Colonic mucosa (tissue), 4 donors: ENCODE data around the gene AGBL1. TPM values are rescaled to one million over a fixed set of nuclear protein-coding genes. Genes with fewer than 3 reads are reported as not detected.

ENCODE experiments used
- DNase-seq: peaks from one replicate; pipeline ENCODE4 v3.0.0-alpha.2; 2020
- H3K27ac ChIP-seq: fragments of 200-600 bp; one replicate; pipeline ENCODE4 v1.8.0; 2021
- H3K27me3 ChIP-seq: fragments of 200-600 bp; one replicate; pipeline ENCODE4 v1.8.0; 2021
- H3K36me3 ChIP-seq: fragments of 200-600 bp; one replicate; pipeline ENCODE4 v1.8.0; 2021
- H3K4me1 ChIP-seq: fragments of 200-600 bp; one replicate; pipeline ENCODE4 v1.8.0; 2021; ENCODE audit warnings: mild to moderate bottlenecking
- H3K4me3 ChIP-seq: fragments of 200-600 bp; one replicate; pipeline ENCODE4 v1.8.0; 2021
- H3K9ac ChIP-seq, 2 donors: one replicate each; pipeline ENCODE4 v1.7.0; 2013; ENCODE audit warnings: control low read depth in 2 of 2, low read depth in 2 of 2, low read length in 2 of 2
- H3K9me3 ChIP-seq: fragments of 200-600 bp; one replicate; pipeline ENCODE4 v1.8.0; 2021
- intact Hi-C: fragments of 100-400 bp; cut with DNase I; formaldehyde crosslinking; loops from one replicate; pipeline ENCODE4 v1.14.1; 2022
- total RNA-seq, 2 donors: library from RNA; stranded (reverse); fragmentation: NEBNext Ultra II Directional in 1 of 2; extraction: Animal tissue kit (Norgen Biotek cat#: 25700) in 1 of 2; gene quantifications; one replicate each; pipeline ENCODE4 v1.2.1, GENCODE V29; 2021
- TF ChIP-seq, protein P1 (sequence below): fragments of 200-600 bp; IDR thresholded peaks from one replicate; pipeline ENCODE4 v1.8.0; 2022; ENCODE audit warnings: antibody characterized with exemption, mild to moderate bottlenecking
- donor health status: healthy.
- donor health status: DM: no; HTN: no; CAD: no.
- donor health status: DM: no; HTN: no; CAD: no.

Gene AGBL1
- total RNA-seq, 2 donors from 2014 or later = 0.10 to 0.24 TPM

DNA sequence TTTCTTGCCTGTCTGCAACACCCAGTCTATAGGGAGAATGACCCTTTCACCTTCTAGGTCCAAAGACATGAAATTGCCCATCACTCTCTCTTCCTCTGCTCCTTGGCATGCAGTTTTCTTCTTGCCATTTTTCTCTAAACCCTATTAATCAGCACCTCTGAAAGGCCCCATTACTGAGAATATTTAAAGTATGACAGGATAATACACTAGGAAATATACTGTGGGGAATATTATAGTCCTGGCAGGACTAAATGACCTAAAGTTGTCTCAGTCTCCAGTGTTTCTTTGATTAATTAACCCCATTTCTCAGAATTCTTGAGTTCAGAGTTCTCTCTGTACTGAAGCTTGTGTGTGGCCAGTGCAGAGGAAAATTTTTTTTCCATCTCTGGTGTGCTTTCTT lies 730.7 kb downstream of the AGBL1 start:
- DNase-seq = no peak
- no peaks in the 10 kb centered on the region for H3K27me3 ChIP-seq
- intact Hi-C loops = no loop called here
- no peak overlapping the region for H3K9ac ChIP-seq
- H3K9me3 ChIP-seq = no peaks in the 10 kb centered on the region
- H3K4me1 ChIP-seq = no peaks in the 10 kb centered on the region
- H3K36me3 ChIP-seq = no peaks in the 10 kb centered on the region
- TF ChIP-seq, protein P1, sequence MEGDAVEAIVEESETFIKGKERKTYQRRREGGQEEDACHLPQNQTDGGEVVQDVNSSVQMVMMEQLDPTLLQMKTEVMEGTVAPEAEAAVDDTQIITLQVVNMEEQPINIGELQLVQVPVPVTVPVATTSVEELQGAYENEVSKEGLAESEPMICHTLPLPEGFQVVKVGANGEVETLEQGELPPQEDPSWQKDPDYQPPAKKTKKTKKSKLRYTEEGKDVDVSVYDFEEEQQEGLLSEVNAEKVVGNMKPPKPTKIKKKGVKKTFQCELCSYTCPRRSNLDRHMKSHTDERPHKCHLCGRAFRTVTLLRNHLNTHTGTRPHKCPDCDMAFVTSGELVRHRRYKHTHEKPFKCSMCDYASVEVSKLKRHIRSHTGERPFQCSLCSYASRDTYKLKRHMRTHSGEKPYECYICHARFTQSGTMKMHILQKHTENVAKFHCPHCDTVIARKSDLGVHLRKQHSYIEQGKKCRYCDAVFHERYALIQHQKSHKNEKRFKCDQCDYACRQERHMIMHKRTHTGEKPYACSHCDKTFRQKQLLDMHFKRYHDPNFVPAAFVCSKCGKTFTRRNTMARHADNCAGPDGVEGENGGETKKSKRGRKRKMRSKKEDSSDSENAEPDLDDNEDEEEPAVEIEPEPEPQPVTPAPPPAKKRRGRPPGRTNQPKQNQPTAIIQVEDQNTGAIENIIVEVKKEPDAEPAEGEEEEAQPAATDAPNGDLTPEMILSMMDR = no peak
- H3K27ac ChIP-seq = no peak overlapping the region
- H3K4me3 ChIP-seq = no peak overlapping the region

DNA sequence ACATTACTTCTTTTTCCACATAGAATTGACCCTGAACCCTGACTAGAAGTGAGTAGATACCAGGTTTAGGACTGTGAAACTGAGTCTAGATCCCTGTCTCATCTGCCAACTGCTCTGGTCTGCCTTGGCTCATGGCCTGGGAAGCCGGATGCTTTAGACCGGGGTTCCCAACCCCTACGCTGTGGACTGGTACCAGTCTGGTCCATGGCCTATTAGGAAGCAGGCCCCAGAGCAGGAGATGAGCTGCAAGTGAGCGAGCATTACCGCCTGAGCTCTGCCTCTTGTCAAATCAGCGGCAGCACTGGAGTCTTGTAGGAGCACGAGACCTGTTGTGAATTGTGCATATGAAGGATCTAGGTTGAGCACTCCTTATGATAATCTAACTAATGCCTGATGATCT lies 734.2 kb downstream of the AGBL1 start:
- H3K4me3 ChIP-seq = no peak overlapping the region
- DNase-seq = no peak
- no peaks in the 10 kb centered on the region for H3K4me1 ChIP-seq
- no peaks in the 10 kb centered on the region for H3K36me3 ChIP-seq
- no peaks in the 10 kb centered on the region for H3K9me3 ChIP-seq
- intact Hi-C loops = no loop called here
- H3K27me3 ChIP-seq = no peaks in the 10 kb centered on the region
- no peak overlapping the region for H3K9ac ChIP-seq
- H3K27ac ChIP-seq = no peak overlapping the region
- TF ChIP-seq, protein P1 = no peak

DNA sequence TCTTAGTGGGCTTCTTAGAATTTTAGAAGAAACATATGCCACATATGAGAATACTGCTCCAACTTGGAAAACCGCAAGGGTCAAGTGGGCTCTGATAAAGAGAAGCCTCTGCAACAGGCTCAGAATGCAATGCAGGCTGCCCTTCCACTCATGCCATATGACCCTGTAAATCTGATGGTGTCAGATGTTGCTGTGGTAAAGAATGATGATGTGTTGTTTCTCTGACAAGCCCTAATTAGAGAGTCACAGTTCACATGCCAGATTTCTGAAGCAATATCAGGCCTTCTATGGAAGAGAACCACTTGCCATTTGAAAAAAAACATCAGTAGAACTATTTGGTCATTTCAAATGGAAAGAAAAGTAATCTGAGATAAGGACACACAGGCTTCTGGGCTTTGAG lies 749.6 kb downstream of the AGBL1 start:
- H3K36me3 ChIP-seq = no peaks in the 10 kb centered on the region
- TF ChIP-seq, protein P1 = no peak
- no peak for DNase-seq

DNA sequence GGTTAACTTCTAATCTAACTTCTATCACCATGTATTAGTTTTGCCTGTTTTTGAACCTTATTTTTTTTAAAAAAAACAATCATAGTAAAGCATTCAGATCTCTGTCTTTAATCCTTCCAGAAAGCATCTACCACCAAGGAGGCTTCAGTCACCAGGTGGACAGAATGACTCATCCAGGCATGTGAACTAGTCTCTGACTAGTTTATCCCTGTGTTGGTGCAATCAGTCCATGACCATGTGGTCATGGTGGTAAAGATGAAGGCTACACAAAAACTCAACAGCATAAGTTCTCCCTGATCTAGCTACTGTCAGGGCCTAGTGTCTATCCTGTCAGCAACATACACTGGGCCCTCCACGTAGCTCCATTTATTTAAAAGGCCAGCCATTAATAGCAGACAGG lies 750.6 kb downstream of the AGBL1 start:
- no peaks in the 10 kb centered on the region for H3K27me3 ChIP-seq
- no peaks in the 10 kb centered on the region for H3K36me3 ChIP-seq
- intact Hi-C loops = no loop called here
- DNase-seq = no peak
- H3K9me3 ChIP-seq = no peaks in the 10 kb centered on the region
- no peak overlapping the region for H3K4me3 ChIP-seq
- TF ChIP-seq, protein P1 = no peak
- no peaks in the 10 kb centered on the region for H3K4me1 ChIP-seq
- no peak overlapping the region for H3K27ac ChIP-seq
- H3K9ac ChIP-seq = no peak overlapping the region

More for the DNA sequence above, 749.6 kb downstream of the AGBL1 start:
- intact Hi-C loops = no loop called here
- H3K9ac ChIP-seq = no peak overlapping the region
- no peak overlapping the region for H3K4me3 ChIP-seq
- no peak overlapping the region for H3K27ac ChIP-seq
- H3K4me1 ChIP-seq = no peaks in the 10 kb centered on the region
- no peaks in the 10 kb centered on the region for H3K9me3 ChIP-seq
- no peaks in the 10 kb centered on the region for H3K27me3 ChIP-seq

DNA sequence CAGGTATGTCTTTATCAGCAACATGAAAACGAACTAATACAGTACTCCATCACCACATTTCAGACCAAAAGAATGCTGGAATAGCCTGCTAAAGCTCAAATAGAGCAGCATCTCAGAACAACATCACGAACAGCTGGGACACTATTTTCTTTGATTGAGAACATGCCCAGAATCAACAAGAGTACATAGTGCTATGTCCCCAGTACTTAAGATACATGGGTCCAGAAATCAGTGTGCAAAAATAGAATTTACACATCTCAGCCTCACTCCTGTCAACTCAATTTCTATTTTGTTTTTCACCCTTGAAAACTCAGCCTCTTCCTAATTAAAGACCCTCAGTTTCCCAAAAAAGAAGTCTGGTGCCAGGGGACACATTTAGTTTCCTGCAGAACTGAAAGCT lies 753.9 kb downstream of the AGBL1 start:
- no peak overlapping the region for H3K4me3 ChIP-seq
- H3K36me3 ChIP-seq = no peaks in the 10 kb centered on the region
- H3K4me1 ChIP-seq = no peaks in the 10 kb centered on the region
- intact Hi-C loops = no loop called here
- TF ChIP-seq, protein P1 = no peak
- H3K9me3 ChIP-seq = no peaks in the 10 kb centered on the region
- H3K27ac ChIP-seq = no peak overlapping the region
- H3K27me3 ChIP-seq = no peaks in the 10 kb centered on the region
- H3K9ac ChIP-seq = no peak overlapping the region
- no peak for DNase-seq
